H7 (cell line): ENCODE results near the gene SETBP1. TPM values are rescaled to one million over a fixed set of nuclear protein-coding genes. Genes with fewer than 3 reads are reported as not detected.
A peak's percentile ranks its signal among the peaks of the same experiment; 100 is the strongest.

Source experiments
- DNase-seq: peaks from one replicate; pipeline ENCODE4 v3.0.0; 2012
- H3K27me3 ChIP-seq: 2 replicates; pipeline ENCODE4 v1.6.0; 2011; ENCODE audit warnings: mild to moderate bottlenecking, low read length; ENCODE audit not compliant: control insufficient read depth, insufficient read depth
- H3K36me3 ChIP-seq: replicated peaks from 2 replicates; pipeline ENCODE4 v1.5.1; 2011; ENCODE audit warnings: low read length; ENCODE audit not compliant: control insufficient read depth, insufficient read depth
- H3K4me3 ChIP-seq: 2 replicates; pipeline ENCODE4 v1.5.1; 2011; ENCODE audit warnings: low read depth, mild to moderate bottlenecking, control low read depth, low read length, moderate library complexity; ENCODE audit not compliant: insufficient read depth
- total RNA-seq: library from RNA; depleted of rRNA; stranded (reverse); fragments of >200 nt; shearing (Covaris generic); gene quantifications from 2 replicates; pipeline ENCODE4 v1.2.3, GENCODE V29; 2014

The SETBP1 gene
- total RNA-seq, 1 experiment from 2014 or later: 1.8 TPM

- Histone ChIP-seq H3K27me3 (no peaks in the 10 kb centered on the region), H3K4me3 (no peak overlapping the region), H3K36me3 (no peaks in the 10 kb centered on the region)
- no peak for DNase-seq
These were observed 138.1 kb downstream of the SETBP1 start for GRCh38 chr18:44818668-44819403.

- Histone ChIP-seq H3K27me3 (no peaks in the 10 kb centered on the region), H3K4me3 (no peak overlapping the region), H3K36me3 (no peaks in the 10 kb centered on the region)
- DNase-seq: peak; percentile 32
These were observed 139.3 kb downstream of the SETBP1 start for GRCh38 chr18:44819944-44820510.

- no peak for DNase-seq
- H3K36me3 ChIP-seq: no peaks in the 10 kb centered on the region
These were observed 141.2 kb downstream of the SETBP1 start for GRCh38 chr18:44821924-44822323.

GRCh38 chr18:44823286-44823685, 142.6 kb downstream of the SETBP1 start:
- H3K4me3 ChIP-seq: no peak overlapping the region
- DNase-seq: no peak

More at GRCh38 chr18:44821924-44822323, 141.2 kb downstream of the SETBP1 start:
- Histone ChIP-seq H3K4me3 (no peak overlapping the region), H3K27me3 (no peaks in the 10 kb centered on the region)

GRCh38 chr18:44823782-44824181, 143.1 kb downstream of the SETBP1 start:
- no peaks in the 10 kb centered on the region for H3K36me3 ChIP-seq
- H3K27me3 ChIP-seq: no peaks in the 10 kb centered on the region
- H3K4me3 ChIP-seq: no peak overlapping the region
- DNase-seq: no peak

More at GRCh38 chr18:44823286-44823685, 142.6 kb downstream of the SETBP1 start:
- H3K36me3 ChIP-seq: no peaks in the 10 kb centered on the region
- H3K27me3 ChIP-seq: no peaks in the 10 kb centered on the region

GRCh38 chr18:44824884-44825283, 144.2 kb downstream of the SETBP1 start:
- H3K27me3 ChIP-seq: no peaks in the 10 kb centered on the region
- H3K4me3 ChIP-seq: no peak overlapping the region
- H3K36me3 ChIP-seq: no peaks in the 10 kb centered on the region
- DNase-seq: no peak

- Histone ChIP-seq H3K36me3 (no peaks in the 10 kb centered on the region), H3K27me3 (no peaks in the 10 kb centered on the region), H3K4me3 (no peak overlapping the region)
- DNase-seq: no peak
These were observed 146.0 kb downstream of the SETBP1 start for GRCh38 chr18:44826418-44827259.

- DNase-seq: no peak
- no peak overlapping the region for H3K4me3 ChIP-seq
- no peaks in the 10 kb centered on the region for H3K27me3 ChIP-seq
These were observed 147.4 kb downstream of the SETBP1 start for GRCh38 chr18:44828080-44828479.

GRCh38 chr18:44830581-44830980, 149.9 kb downstream of the SETBP1 start:
- no peaks in the 10 kb centered on the region for H3K27me3 ChIP-seq
- H3K4me3 ChIP-seq: no peak overlapping the region
- no peaks in the 10 kb centered on the region for H3K36me3 ChIP-seq
- no peak for DNase-seq

More at GRCh38 chr18:44828080-44828479, 147.4 kb downstream of the SETBP1 start:
- H3K36me3 ChIP-seq: no peaks in the 10 kb centered on the region

- no peaks in the 10 kb centered on the region for H3K27me3 ChIP-seq
- H3K36me3 ChIP-seq: no peaks in the 10 kb centered on the region
- DNase-seq: no peak
- H3K4me3 ChIP-seq: no peak overlapping the region
These were observed 153.1 kb downstream of the SETBP1 start for GRCh38 chr18:44833786-44834185.

- no peaks in the 10 kb centered on the region for H3K36me3 ChIP-seq
- DNase-seq: no peak
- H3K4me3 ChIP-seq: no peak overlapping the region
- no peaks in the 10 kb centered on the region for H3K27me3 ChIP-seq
These were observed 154.3 kb downstream of the SETBP1 start for GRCh38 chr18:44834867-44835469.

- Histone ChIP-seq H3K4me3 (no peak overlapping the region), H3K36me3 (no peaks in the 10 kb centered on the region), H3K27me3 (no peaks in the 10 kb centered on the region)
- no peak for DNase-seq
These were observed 155.0 kb downstream of the SETBP1 start for GRCh38 chr18:44835703-44836102.

- H3K4me3 ChIP-seq: no peak overlapping the region
- no peak for DNase-seq
- H3K27me3 ChIP-seq: no peaks in the 10 kb centered on the region
- H3K36me3 ChIP-seq: no peaks in the 10 kb centered on the region
These were observed 155.6 kb downstream of the SETBP1 start for GRCh38 chr18:44836263-44836662.

- no peaks in the 10 kb centered on the region for H3K36me3 ChIP-seq
- H3K4me3 ChIP-seq: no peak overlapping the region
- no peaks in the 10 kb centered on the region for H3K27me3 ChIP-seq
- DNase-seq: no peak
These were observed 156.9 kb downstream of the SETBP1 start for GRCh38 chr18:44837482-44838180.
